Lung (tissue), 12 donors: Measurements from ENCODE around the gene AZIN2. TPM values are rescaled to one million over a fixed set of nuclear protein-coding genes. Genes with fewer than 3 reads are reported as not detected.

Experiments
- ATAC-seq: fragments of 200-7000 bp; cut with Tn5 transposase; one replicate; pipeline ENCODE4 v1.9.1; 2020; ENCODE audit warnings: moderate number of reproducible peaks; ENCODE audit not compliant: insufficient read depth, low FRiP score
- DNase-seq, 3 donors: peaks; one replicate each; pipeline ENCODE4 v3.0.0-alpha.2; 2013 to 2017
- H3K27ac ChIP-seq, 2 donors: one replicate each; pipeline ENCODE4 v1.5.1; 2013; ENCODE audit warnings: mild to moderate bottlenecking in 2 of 2, moderate library complexity in 2 of 2, control low read depth in 1 of 2, inconsistent platforms in 1 of 2, low read depth in 1 of 2, low read length in 1 of 2
- H3K27me3 ChIP-seq, 3 donors: one replicate each; pipeline ENCODE4 v1.5.1; 2013; ENCODE audit warnings: low read length in 2 of 3; ENCODE audit not compliant: control insufficient read depth in 3 of 3, insufficient read depth in 3 of 3
- H3K36me3 ChIP-seq, 4 donors: one replicate each; pipeline ENCODE4 v1.5.1; 2013; ENCODE audit warnings: low read length in 4 of 4, mild to moderate bottlenecking in 1 of 4, moderate library complexity in 1 of 4; ENCODE audit not compliant: control insufficient read depth in 4 of 4, insufficient read depth in 4 of 4
- H3K4me1 ChIP-seq, 5 donors: one replicate each; pipeline ENCODE4 v1.5.1; 2013; ENCODE audit warnings: low read length in 5 of 5, mild to moderate bottlenecking in 2 of 5, moderate library complexity in 1 of 5; ENCODE audit not compliant: control insufficient read depth in 5 of 5, insufficient read depth in 5 of 5
- H3K4me3 ChIP-seq: one replicate; pipeline ENCODE4 v1.5.1; 2013; ENCODE audit warnings: mild to moderate bottlenecking, control low read depth, moderate library complexity
- H3K9ac ChIP-seq, 2 donors: one replicate each; pipeline ENCODE4 v1.5.1; 2013; ENCODE audit warnings: low read length in 2 of 2, control low read depth in 1 of 2; ENCODE audit not compliant: insufficient read depth in 1 of 2
- H3K9me3 ChIP-seq, 4 donors: one replicate each; pipeline ENCODE4 v1.5.1; 2013; ENCODE audit warnings: low read length in 3 of 4, mild to moderate bottlenecking in 1 of 4, moderate library complexity in 1 of 4; ENCODE audit not compliant: control insufficient read depth in 4 of 4, insufficient read depth in 3 of 4
- CTCF ChIP-seq: IDR thresholded peaks from 2 replicates; pipeline ENCODE4 v1.5.1; 2012; ENCODE audit warnings: mild to moderate bottlenecking; ENCODE audit errors: control extremely low read depth, extremely low read depth
- WGBS, 2 donors: extraction: QIAGEN DNeasy Blood & Tissue Kit; methylation state at CpG; one replicate each; pipeline ENCODE4 v1.1.7; 2013; 5-methylcytosine and 5-hydroxymethylcytosine counted together
- polyA plus RNA-seq, 2 donors: library from polyadenylated mRNA; stranded (reverse); fragments of 200-250 nt; gene quantifications; one replicate each; pipeline ENCODE4 v1.2.1, GENCODE V29; 2013
- total RNA-seq, 2 donors: library from RNA; depleted of rRNA in 1 of 2; stranded (reverse); fragments of >200 nt in 1 of 2; gene quantifications; one replicate each; pipeline ENCODE4 v1.2.1, GENCODE V29; 2014 to 2021
- donor health status: control.
- donor health status: control.
- donor health status: Bipolar disorder and iron deficiency.
- donor health status: healthy.
- donor health status: DM: yes; HTN: yes; CAD: no.

Gene AZIN2
- total and polyA plus RNA-seq, 4 donors: 1.2 to 12.8 (median 3.9) TPM

- Histone ChIP-seq H3K36me3 (peaks cover 0 to 17% (median 6%) of the 10 kb centered on the region in 4 donors), H3K9ac (no peak overlapping the region), H3K9me3 (no peaks in the 10 kb centered on the region), H3K4me3 (no peak overlapping the region), H3K4me1 (peaks cover 0 to 18% (median 5%) of the 10 kb centered on the region in 5 donors), H3K27ac (no peak overlapping the region), H3K27me3 (no peaks in the 10 kb centered on the region)
- no peak for TF ChIP-seq CTCF
- no peak for DNase-seq
- no peak for ATAC-seq
- WGBS, 2 donors: 86 to 96% methylated on average over 3 of the region's 3 CpGs
Observed at GRCh38 chr1:33148615-33149014, 67.7 kb downstream of the AZIN2 start.

GRCh38 chr1:33149453-33150190 is 68.7 kb downstream of the AZIN2 start:
- no peak overlapping the region for H3K9ac ChIP-seq
- H3K4me3 ChIP-seq: no peak overlapping the region
- H3K27me3 ChIP-seq: no peaks in the 10 kb centered on the region
- no peak for TF ChIP-seq CTCF
- WGBS, 2 donors: 86 to 90% methylated on average over 7 of the region's 7 CpGs
- peaks cover 0 to 20% (median 8%) of the 10 kb centered on the region in 4 donors for H3K36me3 ChIP-seq
- H3K27ac ChIP-seq: no peak overlapping the region
- peaks cover 0 to 18% (median 5%) of the 10 kb centered on the region in 5 donors for H3K4me1 ChIP-seq
- DNase-seq (peak in 2 of 3 donors; percentile 63 to 65), ATAC-seq (no peak)
- H3K9me3 ChIP-seq: no peaks in the 10 kb centered on the region

GRCh38 chr1:33150522-33150921 is 69.6 kb downstream of the AZIN2 start:
- Histone ChIP-seq H3K36me3 (peaks cover 0 to 16% (median 8%) of the 10 kb centered on the region in 4 donors), H3K9ac (no peak overlapping the region), H3K9me3 (no peaks in the 10 kb centered on the region), H3K27me3 (no peaks in the 10 kb centered on the region), H3K4me3 (no peak overlapping the region), H3K27ac (no peak overlapping the region), H3K4me1 (peaks cover 0 to 18% (median 5%) of the 10 kb centered on the region in 5 donors)
- no peak for DNase-seq
- ATAC-seq: no peak
- WGBS, 2 donors: 86 to 92% methylated on average over 4 of the region's 4 CpGs
- no peak for TF ChIP-seq CTCF
